ENCODE results near the gene ABCC5. TPM values are rescaled to one million over a fixed set of nuclear protein-coding genes. Genes with fewer than 3 reads are reported as not detected.

ABCC5 gene
- total RNA-seq, 1 donor from 2014 or later: 109 TPM

DNA sequence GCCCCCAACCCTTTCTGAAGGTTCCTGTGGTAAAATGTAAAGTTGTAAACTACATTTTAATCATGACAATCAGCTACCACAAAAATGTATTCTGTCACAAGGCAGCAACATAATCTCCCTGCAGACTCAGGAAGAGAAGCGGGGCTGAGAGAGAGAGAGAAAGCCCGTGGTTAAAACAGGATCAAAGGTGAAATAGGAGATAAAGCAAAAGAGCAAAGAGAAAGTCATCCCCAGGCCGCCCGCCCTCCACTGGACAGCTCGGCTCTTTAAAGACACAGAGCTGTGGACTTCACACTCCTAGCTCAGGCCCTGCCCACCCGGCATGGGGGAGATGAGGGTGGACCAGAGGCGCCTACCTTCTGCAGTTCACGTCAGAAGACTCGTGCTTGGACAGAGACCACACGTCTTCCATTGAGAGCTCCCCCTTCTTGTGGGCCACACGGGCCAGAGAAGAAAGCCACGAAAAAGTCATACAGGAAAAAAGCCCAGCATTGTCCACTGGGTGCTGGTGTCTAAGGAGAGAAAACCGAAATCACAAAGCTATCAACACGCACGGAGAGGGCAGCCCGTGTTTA lies 29.4 kb downstream of the ABCC5 start:
- Mint-ChIP-seq H3K4me3 (ENCODE audit: low read depth) (no peak overlapping the region), H3K27ac (peak overlapping the region; percentile 86)

GRCh38 chr3:183987000-183987600 lies 30.6 kb downstream of the ABCC5 start:
- H3K9me3 Mint-ChIP-seq (ENCODE audit: low read depth): no peaks in the 10 kb centered on the region
- H3K27me3 Mint-ChIP-seq: no peaks in the 10 kb centered on the region
- no peak overlapping the region for H3K4me3 Mint-ChIP-seq (ENCODE audit: low read depth)
- peaks cover 35% of the 10 kb centered on the region for H3K36me3 Mint-ChIP-seq (ENCODE audit: insufficient read depth)
- DNase-seq (ENCODE audit: low spot score, unreplicated experiment): no peak
- no peak for TF ChIP-seq CTCF (IDR thresholded peaks at IDR 0.05; ENCODE audit: unreplicated experiment)
- no peak overlapping the region for H3K27ac Mint-ChIP-seq
- H3K4me1 Mint-ChIP-seq (ENCODE audit: low read depth): peaks cover 34% of the 10 kb centered on the region

More for the DNA sequence above, 29.4 kb downstream of the ABCC5 start:
- TF ChIP-seq CTCF (IDR thresholded peaks at IDR 0.05; ENCODE audit: unreplicated experiment): no peak
- no peaks in the 10 kb centered on the region for H3K9me3 Mint-ChIP-seq (ENCODE audit: low read depth)
- no peaks in the 10 kb centered on the region for H3K27me3 Mint-ChIP-seq
- peaks cover 34% of the 10 kb centered on the region for H3K4me1 Mint-ChIP-seq (ENCODE audit: low read depth)
- H3K36me3 Mint-ChIP-seq (ENCODE audit: insufficient read depth): peaks cover 30% of the 10 kb centered on the region
- DNase-seq (ENCODE audit: low spot score, unreplicated experiment): no peak

DNA sequence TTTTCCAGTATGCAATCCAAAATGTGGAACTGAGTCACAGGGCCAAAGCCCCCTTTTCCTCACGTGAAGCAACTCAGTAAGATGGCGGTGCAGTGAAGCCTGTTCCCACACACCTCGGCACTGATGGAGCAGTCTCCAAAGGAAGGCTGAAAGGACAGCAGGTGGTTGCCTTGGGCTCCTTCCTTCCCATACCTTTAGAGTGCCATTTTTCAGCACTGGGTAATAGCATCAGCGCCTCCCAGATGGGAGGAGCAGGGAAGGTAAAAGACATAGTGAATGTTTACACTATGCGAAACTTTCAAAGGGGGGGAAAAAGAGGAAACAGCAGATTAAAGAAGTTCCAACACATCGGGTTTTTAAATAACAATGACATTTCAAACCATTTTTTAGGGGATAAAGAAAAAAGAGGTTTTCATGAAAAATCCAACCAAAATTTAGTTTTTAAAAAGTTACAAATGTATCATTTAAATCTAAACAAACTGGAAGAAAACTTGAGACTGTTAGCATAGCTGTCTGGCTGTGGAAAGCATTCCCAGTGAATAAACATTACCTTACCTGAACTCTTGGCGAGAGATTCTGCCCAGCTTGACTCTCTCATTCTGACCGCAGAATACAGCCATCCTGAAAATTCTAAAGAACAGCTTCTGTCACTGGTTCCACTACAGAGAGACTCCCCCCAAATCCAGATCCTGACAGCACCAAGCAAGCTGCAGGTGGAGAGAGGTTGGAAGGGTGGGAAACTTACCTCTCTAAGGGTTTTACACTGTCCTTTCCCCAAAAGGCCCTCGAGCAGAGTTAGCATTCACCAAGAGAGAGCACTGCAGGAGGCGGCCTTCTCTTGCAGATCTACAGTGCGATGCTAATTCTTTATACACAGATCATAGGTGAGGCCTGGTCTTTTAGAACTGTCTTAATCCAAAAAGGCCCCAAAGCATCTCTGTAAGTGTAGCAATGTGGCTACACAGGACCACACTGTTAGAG lies 32.6 kb downstream of the ABCC5 start:
- DNase-seq (ENCODE audit: low spot score, unreplicated experiment): no peak
- Mint-ChIP-seq H3K4me1 (ENCODE audit: low read depth) (peaks cover 18% of the 10 kb centered on the region), H3K27ac (peak overlapping the region; percentile 84), H3K4me3 (ENCODE audit: low read depth) (no peak overlapping the region), H3K9me3 (ENCODE audit: low read depth) (no peaks in the 10 kb centered on the region), H3K36me3 (ENCODE audit: insufficient read depth) (peaks cover 34% of the 10 kb centered on the region), H3K27me3 (no peaks in the 10 kb centered on the region)
- TF ChIP-seq CTCF (IDR thresholded peaks at IDR 0.05; ENCODE audit: unreplicated experiment): no peak

DNA sequence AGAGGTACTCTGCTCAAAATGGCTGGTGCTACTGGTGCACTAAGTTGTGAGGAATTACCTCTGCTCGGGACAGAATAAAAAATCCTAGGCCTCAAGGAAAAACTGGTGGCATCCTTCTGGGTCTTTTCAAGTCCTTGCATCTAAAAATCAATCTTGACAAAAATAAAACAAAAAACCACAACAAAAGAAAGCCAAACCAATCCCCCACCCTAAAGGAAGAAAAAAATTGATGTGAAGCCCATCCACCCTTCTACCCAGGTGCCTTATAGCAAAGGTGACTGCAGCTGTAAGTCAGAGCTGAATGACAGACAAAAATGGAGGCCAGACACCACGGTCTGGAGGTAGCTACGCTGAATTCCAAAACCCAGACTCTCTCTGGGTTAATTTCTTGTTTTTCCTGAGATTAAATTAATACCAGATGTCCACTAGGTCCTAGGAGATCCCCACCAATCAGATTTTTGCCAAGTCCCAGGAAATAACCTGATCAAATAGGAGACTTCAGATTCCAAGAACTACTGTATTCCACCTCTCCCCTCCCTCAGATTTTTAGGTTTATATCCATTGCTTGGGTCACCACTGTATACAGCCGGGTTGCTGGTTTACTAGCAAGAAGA lies 33.5 kb downstream of the ABCC5 start:
- TF ChIP-seq CTCF (IDR thresholded peaks at IDR 0.05; ENCODE audit: unreplicated experiment): no peak
- no peaks in the 10 kb centered on the region for H3K9me3 Mint-ChIP-seq (ENCODE audit: low read depth)
- H3K27ac Mint-ChIP-seq: no peak overlapping the region
- H3K4me1 Mint-ChIP-seq (ENCODE audit: low read depth): peaks cover 17% of the 10 kb centered on the region
- H3K27me3 Mint-ChIP-seq: no peaks in the 10 kb centered on the region
- H3K36me3 Mint-ChIP-seq (ENCODE audit: insufficient read depth): peaks cover 34% of the 10 kb centered on the region
- H3K4me3 Mint-ChIP-seq (ENCODE audit: low read depth): no peak overlapping the region
- no peak for DNase-seq (ENCODE audit: low spot score, unreplicated experiment)
